Measurements from ENCODE around the gene VPS37C.
"Not testable (repeated sequence)": the region's sequence is repeated elsewhere in the genome, so short reads cannot be mapped to it uniquely, and the experiment has no call there.

VPS37C gene

DNA sequence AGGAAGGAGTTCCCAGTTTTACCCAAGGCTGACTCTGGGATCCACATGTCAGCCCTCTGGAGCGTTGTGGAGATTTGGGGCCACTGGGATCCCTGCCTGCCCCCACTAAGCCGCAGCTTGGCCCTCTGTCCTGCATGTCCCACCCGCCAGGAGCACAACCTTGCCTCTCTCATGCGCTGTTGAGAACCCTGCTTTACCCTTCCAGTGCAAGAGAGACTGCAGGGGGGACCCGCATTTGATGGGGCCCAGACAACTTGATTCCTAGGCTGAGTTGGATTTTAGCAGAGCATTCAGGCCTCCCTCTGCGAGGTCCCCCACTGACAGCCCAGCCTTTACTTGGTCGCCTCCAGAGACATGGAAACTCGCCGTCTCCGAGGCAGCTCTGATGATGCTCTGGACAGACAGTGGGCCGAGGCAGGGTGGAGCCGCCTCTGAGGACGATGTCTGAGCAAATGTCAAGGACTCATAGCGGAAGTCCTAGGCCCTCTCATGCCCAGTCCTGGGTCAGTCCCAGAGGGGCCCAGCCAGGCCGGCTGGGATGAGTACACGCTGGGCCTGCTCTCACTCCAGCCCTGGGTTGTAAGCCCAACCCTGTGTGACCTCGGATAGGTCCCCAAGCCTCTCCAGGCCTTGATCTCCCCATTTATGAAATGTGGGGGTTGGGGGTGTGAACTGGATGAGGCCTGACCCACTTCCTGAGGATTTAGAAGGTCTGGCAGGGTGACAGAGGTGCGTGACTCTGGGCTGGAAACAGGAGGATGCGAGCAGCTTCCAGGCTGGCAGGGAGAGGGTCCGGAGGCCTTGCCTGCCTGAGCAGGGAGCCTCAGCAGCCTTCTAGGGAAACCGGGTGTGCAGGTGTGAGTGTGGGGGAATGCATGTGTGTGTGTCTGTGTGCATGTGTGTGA is 58.3 kb downstream of the VPS37C start:
- no peak overlapping the region for H3K4me3 ChIP-seq (ENCODE audit: low read depth, low read length)

DNA sequence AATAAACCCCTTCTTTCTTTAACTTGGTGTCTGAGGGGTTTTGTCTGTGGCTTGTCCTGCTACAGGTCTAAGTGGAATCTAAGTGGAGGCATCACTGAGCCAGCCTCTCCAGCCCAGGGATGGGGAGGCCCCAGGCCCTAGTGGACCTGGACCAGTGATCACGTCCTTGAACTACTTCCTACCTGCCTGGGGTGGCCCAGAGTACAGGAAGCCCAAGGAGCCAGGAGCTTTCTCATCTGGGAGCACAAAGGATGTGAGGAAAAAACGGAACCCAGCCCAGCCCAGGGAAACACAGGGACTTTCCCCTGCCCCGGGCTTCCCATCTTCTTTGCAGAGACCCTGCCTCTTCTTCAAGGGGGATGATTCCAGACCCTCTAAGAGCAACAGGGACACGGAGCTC is 62.4 kb downstream of the VPS37C start:
- no peak overlapping the region for H3K4me3 ChIP-seq (ENCODE audit: low read depth, low read length)

DNA sequence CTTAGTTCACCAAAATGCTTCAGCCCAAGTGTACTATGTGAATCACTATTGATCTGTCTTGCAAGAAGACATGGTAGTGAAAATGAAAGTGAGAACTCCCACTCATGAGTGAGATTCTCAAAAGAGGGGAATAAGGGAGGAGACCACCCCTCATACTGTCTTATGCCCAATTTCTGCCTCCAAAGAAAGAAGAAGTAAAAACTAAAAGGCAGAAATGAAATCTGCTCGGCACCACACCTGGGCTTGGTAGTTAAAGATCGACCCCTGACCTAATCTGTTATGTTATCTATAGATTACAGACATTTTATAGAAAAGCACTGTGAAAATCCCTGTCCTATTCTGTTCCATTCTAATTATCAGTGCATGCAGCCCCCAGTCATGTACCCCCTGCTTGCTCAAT is 63.0 kb downstream of the VPS37C start:
- H3K4me3 ChIP-seq (ENCODE audit: low read depth, low read length): not testable (repeated sequence)

GRCh38 chr11:61095021-61095420 is 66.2 kb downstream of the VPS37C start:
- H3K4me3 ChIP-seq (ENCODE audit: low read depth, low read length): no peak overlapping the region

DNA sequence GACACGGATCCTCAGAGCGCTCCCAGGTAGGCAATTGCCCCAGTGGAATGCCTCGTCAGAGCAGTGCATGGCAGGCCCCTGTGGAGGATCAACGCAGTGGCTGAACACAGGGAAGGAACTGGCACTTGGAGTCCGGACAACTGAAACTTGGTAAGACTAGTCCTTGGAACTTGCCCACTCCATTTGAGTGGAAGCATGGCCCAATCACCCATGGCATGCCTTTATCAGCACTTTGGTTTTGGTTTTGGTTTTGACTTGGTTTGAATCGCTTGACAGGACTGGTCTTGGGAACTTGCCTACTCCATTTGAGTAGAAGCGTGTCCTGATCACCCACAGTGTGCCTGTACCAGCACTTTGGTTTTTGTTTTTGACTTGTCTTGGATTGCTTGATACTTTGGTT is 67.1 kb downstream of the VPS37C start:
- H3K4me3 ChIP-seq (ENCODE audit: low read depth, low read length): not testable (repeated sequence)

- no peak overlapping the region for H3K4me3 ChIP-seq (ENCODE audit: low read depth, low read length)
These were observed 68.1 kb downstream of the VPS37C start for GRCh38 chr11:61092908-61093763.

GRCh38 chr11:61092280-61092766 is 68.9 kb downstream of the VPS37C start:
- no peak overlapping the region for H3K4me3 ChIP-seq (ENCODE audit: low read depth, low read length)

DNA sequence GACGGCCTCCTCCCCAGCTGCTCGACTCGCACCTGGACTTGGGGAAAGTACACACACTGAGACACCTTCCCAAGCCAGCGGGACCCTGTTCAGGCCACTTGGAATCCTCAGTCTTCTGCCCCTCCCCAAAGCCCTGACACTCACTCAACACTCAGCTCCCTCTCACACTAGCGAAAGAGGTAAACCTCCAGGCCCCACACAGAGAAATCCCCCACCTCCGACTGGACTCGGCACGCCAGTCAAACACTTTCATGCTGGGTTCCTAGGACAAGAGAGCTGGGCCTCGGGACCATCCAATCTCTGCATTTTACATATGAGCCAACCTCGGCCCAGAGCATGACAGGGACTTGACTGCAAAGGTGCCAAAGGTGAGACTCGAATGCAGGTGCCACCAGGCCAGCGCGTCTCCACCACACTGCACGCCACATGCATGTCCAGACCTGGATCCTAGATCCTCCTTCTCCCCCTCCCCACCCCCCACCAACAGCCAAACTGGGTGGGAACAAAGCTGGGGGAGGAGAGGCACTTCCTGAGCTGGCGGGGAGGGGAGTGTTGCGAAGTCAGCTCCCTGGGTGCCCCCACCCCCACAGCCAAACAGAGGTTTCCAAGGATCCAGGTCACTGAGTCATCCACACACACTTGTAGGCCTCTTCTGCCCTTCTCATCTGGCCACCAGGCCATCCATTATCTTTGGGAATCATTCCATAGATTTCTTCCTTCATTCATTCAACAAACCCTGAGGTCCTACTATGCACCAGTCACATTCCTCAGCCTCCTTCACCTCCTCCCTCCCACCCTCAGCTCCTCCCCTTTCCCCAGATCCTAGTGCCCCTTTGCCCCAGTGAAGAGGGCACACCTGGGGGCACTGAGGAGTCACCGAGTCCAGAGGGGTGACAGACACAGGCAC is 69.6 kb downstream of the VPS37C start:
- H3K4me3 ChIP-seq (ENCODE audit: low read depth, low read length): no peak overlapping the region

DNA sequence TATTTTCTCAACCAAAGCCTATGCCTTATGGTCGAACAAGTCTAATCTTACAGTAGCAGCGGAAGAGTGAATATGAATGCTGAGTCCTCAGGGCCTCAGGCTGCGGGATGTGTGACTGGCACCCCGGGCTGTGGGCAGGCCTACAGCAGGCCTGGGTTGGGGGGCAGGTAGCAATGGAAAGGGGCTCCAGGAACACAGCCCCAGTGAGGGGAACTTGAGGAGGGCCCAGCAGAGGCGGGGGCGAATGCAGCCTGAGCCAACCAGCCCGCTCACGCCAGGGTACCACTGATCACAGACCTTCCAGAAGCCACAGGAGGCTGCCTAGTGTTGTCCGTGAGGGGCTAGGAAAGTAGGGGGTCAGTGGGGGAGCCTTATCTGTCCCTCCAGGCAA is 70.2 kb downstream of the VPS37C start:
- H3K4me3 ChIP-seq (ENCODE audit: low read depth, low read length): no peak overlapping the region

DNA sequence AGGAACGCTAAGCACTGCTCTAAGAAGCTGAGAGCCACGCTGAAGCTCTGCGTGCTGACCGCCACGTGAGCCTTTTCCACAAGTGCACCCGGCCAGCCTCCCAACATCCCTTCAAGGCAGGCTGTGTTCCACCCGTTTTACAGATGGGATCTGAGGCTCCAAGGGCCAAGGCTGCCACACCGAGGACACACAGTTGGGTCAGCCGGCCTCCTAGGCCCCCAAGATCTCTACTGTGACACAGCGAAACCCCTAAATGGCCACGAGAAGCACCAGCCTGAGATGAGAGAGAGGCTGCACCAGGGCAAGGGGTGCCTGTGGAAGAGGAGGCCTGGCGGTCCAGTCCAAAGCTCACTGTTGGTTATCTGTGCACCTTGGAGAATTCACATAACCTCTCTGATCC is 70.7 kb downstream of the VPS37C start:
- H3K4me3 ChIP-seq (ENCODE audit: low read depth, low read length): no peak overlapping the region

GRCh38 chr11:61089806-61090491 is 71.3 kb downstream of the VPS37C start:
- H3K4me3 ChIP-seq (ENCODE audit: low read depth, low read length): no peak overlapping the region

DNA sequence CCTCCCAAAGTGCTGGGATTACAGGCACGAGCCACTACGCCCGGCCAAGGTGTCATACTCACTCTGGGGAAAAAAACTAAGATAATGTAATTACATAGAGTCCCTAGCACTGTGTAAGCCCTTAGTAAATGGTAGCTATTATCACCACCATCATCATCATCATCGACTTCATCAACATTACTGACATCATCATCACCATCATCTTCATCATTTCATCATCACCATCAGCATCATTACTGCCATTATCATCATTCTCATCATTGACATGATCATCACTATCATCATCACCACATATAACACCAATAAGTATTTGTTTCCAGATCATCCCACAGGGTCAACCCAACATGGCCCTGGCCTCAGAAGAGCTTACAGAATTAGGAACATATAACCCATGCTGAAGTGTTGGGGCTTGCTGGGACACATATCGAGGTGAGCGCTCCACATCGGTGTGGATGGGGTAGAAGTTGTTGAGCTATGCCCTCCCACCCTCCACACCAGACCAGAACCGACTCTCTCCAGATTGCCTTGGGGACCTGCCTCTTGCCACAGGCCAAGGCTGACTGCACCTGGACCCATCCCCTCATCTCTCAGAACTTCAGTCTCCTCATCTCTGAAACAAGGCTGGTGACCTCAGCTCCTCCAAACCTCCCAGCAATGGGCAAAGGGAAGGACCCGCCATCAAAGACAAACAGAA is 73.7 kb downstream of the VPS37C start:
- H3K4me3 ChIP-seq (ENCODE audit: low read depth, low read length): no peak overlapping the region

- no peak overlapping the region for H3K4me3 ChIP-seq (ENCODE audit: low read depth, low read length)
These were observed 77.6 kb downstream of the VPS37C start for GRCh38 chr11:61083601-61084147.

- H3K4me3 ChIP-seq (ENCODE audit: low read depth, low read length): no peak overlapping the region
These were observed 78.2 kb downstream of the VPS37C start for GRCh38 chr11:61082931-61083531.

GRCh38 chr11:61082062-61082870 is 79.0 kb downstream of the VPS37C start:
- H3K4me3 ChIP-seq (ENCODE audit: low read depth, low read length): no peak overlapping the region

DNA sequence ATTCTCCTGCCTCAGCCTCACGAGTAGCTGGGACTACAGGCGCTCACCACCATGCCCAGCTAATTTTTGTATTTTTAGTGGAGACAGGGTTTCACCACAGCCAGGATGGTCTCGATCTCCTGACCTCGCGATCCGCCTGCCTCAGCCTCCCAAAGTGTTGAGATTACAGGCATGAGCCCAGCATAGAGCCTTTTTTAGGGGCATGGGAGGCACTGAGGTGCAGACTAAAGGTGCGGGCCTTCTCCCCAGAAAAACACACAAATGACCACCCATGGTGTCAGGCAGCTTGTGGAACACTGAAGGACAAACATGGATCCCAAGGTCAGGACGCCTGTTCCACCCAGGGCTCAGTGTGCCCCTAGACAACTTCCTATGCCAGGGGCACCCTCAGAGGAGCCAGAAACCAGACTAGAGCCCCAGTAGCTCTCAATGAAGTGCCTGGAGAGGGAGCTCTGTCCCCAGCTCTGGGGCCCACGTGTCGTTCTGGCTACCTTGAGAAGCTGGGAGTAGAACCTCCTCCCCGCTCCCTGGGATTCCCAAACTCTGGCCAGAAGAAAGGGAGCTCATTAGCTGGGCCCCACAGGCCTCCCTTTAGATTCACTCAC is 80.1 kb downstream of the VPS37C start:
- H3K4me3 ChIP-seq (ENCODE audit: low read depth, low read length): no peak overlapping the region

DNA sequence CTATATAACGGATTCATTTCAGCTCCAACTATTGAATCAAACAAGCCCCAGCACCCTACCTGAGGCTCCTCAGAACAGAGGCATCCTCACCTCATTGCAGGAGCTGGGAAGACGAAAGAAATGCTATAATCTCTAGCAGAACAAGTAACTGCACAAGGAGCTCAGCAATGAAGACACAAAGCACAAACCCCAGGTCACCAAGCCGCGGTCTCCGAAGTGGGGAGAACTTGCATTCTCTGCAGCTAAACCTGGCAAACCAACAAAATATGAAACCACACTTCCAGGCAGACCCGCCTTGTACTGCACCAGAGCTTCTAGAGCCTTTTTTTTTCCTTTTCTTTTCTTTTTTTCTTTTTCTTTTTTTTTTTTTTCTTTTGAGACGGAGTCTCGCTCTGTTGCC is 80.7 kb downstream of the VPS37C start:
- H3K4me3 ChIP-seq (ENCODE audit: low read depth, low read length): no peak overlapping the region

Measured in iPS-11a (cell line).